HG03103 (cell line): ENCODE measurements around the gene TIMP4.
A peak's percentile ranks its signal among the peaks of the same experiment; 100 is the strongest.

Experiments used
- ATAC-seq: cut with Tn5 transposase; IDR thresholded peaks from one replicate; pipeline ENCODE4 v1.9.1; 2021; ENCODE audit warnings: low read depth; ENCODE audit not compliant: unreplicated experiment

Gene TIMP4

GRCh38 chr3:12158387-12159226, at the start of gene TIMP4:
Gene TIMP4 (minus strand): TSS chr3:12158912. CDS start chr3:12158840, 72 bp downstream.
- ATAC-seq = no peak

GRCh38 chr3:12205171-12205570, 46.5 kb upstream of the TIMP4 start:
- ATAC-seq = no peak

- ATAC-seq = no peak
Observed at GRCh38 chr3:12201813-12202212, 43.1 kb upstream of the TIMP4 start.

GRCh38 chr3:12198301-12198700, 39.6 kb upstream of the TIMP4 start:
- ATAC-seq = no peak

- ATAC-seq = peak; percentile 34
Observed at GRCh38 chr3:12197475-12197874, 38.8 kb upstream of the TIMP4 start.

- no peak for ATAC-seq
Observed at GRCh38 chr3:12196684-12197083, 38.0 kb upstream of the TIMP4 start.

GRCh38 chr3:12195231-12195630, 36.5 kb upstream of the TIMP4 start:
- no peak for ATAC-seq

- peak; percentile 59 for ATAC-seq
Observed at GRCh38 chr3:12194669-12195161, 36.0 kb upstream of the TIMP4 start.

GRCh38 chr3:12194209-12194608, 35.5 kb upstream of the TIMP4 start:
- peak; percentile 24 for ATAC-seq

GRCh38 chr3:12193485-12194165, 34.9 kb upstream of the TIMP4 start:
- ATAC-seq = peak; percentile 33

GRCh38 chr3:12192655-12193484, 34.2 kb upstream of the TIMP4 start:
- ATAC-seq = no peak

- ATAC-seq = no peak
Observed at GRCh38 chr3:12192173-12192572, 33.5 kb upstream of the TIMP4 start.

- ATAC-seq = no peak
Observed at GRCh38 chr3:12191559-12191958, 32.8 kb upstream of the TIMP4 start.

- ATAC-seq = no peak
Observed at GRCh38 chr3:12190832-12191231, 32.1 kb upstream of the TIMP4 start.

- no peak for ATAC-seq
Observed at GRCh38 chr3:12190221-12190807, 31.6 kb upstream of the TIMP4 start.

- ATAC-seq = no peak
Observed at GRCh38 chr3:12188681-12189287, 30.1 kb upstream of the TIMP4 start.

GRCh38 chr3:12188328-12188648, 29.6 kb upstream of the TIMP4 start:
- ATAC-seq = no peak

- ATAC-seq = peak; percentile 53
Observed at GRCh38 chr3:12187448-12188327, 29.0 kb upstream of the TIMP4 start.
